ENCODE measurements around the gene LRRC23.

The LRRC23 gene

DNA sequence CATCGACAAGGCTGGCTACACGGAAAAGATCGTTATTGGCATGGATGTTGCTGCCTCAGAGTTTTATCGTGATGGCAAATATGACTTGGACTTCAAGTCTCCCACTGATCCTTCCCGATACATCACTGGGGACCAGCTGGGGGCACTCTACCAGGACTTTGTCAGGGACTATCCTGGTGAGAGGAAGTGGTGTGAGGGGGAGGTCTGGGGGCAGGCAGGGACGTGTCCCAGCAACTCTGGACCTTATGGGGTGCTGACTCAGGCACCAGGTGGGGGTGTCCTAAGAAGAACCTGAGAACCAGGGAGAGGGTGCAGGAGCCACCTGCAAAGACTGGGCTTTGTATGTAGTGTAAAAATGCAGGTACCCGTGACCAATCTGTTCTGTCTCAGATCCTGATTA is 15.0 kb downstream of the LRRC23 start:
- peaks cover 18% of the 10 kb centered on the region for H3K4me1 Mint-ChIP-seq
- H3K27ac Mint-ChIP-seq: peak overlapping the region in 1 of 3 experiments; percentile 45
- peaks cover 4% of the 10 kb centered on the region for H3K36me3 Mint-ChIP-seq (ENCODE audit: low read depth)
- no peak overlapping the region for H3K4me3 Mint-ChIP-seq
- TF ChIP-seq, protein P1, sequence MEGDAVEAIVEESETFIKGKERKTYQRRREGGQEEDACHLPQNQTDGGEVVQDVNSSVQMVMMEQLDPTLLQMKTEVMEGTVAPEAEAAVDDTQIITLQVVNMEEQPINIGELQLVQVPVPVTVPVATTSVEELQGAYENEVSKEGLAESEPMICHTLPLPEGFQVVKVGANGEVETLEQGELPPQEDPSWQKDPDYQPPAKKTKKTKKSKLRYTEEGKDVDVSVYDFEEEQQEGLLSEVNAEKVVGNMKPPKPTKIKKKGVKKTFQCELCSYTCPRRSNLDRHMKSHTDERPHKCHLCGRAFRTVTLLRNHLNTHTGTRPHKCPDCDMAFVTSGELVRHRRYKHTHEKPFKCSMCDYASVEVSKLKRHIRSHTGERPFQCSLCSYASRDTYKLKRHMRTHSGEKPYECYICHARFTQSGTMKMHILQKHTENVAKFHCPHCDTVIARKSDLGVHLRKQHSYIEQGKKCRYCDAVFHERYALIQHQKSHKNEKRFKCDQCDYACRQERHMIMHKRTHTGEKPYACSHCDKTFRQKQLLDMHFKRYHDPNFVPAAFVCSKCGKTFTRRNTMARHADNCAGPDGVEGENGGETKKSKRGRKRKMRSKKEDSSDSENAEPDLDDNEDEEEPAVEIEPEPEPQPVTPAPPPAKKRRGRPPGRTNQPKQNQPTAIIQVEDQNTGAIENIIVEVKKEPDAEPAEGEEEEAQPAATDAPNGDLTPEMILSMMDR (IDR thresholded peaks at IDR 0.05; ENCODE audit: unreplicated experiment in 3 of 3): no peak
- H3K9me3 Mint-ChIP-seq: no peaks in the 10 kb centered on the region
- H3K27me3 Mint-ChIP-seq (ENCODE audit: low read depth): peaks cover 10% of the 10 kb centered on the region

DNA sequence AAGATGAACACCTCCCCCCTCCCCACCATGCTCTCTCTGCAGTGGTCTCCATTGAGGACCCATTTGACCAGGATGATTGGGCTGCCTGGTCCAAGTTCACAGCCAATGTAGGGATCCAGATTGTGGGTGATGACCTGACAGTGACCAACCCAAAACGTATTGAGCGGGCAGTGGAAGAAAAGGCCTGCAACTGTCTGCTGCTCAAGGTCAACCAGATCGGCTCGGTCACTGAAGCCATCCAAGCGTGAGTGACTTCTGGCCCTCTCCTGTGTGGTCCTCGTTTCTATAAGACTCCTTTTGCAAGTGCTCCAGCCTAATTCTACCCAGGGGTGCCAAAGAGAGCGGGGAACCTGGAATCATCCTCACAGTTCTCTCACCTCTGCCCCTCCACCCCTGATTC is 16.9 kb downstream of the LRRC23 start:
- Mint-ChIP-seq H3K4me1 (peaks cover 32% of the 10 kb centered on the region), H3K9me3 (no peaks in the 10 kb centered on the region), H3K36me3 (ENCODE audit: low read depth) (peaks cover 4% of the 10 kb centered on the region), H3K4me3 (no peak overlapping the region), H3K27me3 (ENCODE audit: low read depth) (no peaks in the 10 kb centered on the region), H3K27ac (peak overlapping the region in 1 of 3 experiments; percentile 47)
- TF ChIP-seq, protein P1 (IDR thresholded peaks at IDR 0.05; ENCODE audit: unreplicated experiment in 3 of 3): no peak

DNA sequence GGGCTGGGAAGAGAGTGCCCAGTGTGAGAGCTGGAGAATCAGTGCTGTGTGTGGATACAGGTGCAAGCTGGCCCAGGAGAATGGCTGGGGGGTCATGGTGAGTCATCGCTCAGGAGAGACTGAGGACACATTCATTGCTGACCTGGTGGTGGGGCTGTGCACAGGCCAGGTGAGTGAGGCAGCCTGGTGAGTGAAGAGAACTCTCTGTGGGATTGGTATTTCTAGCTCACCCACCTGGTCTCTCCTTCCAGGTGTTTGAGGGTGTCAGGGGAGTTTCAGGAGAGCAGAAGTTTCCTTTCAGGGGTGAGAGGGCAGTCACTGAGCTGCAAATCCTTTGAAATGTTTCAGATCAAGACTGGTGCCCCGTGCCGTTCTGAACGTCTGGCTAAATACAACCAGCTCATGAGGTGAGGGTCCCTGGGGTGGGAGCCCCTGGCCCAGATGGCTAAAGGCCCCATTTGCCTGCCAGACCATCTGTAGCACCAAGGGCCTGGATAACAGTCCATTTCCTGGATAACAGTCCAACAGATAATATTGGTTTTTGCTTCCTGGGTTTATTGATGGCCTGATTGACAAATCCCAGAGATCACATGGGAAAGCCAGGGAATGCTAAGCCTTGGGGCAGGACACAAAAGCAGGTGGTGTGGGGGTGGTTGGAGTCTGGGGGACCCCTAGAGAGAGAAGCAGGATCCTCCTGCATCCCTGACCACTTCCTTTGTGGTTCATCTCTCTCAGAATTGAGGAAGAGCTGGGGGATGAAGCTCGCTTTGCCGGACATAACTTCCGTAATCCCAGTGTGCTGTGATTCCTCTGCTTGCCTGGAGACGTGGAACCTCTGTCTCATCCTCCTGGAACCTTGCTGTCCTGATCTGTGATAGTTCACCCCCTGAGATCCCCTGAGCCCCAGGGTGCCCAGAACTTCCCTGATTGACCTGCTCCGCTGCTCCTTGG is 17.6 kb downstream of the LRRC23 start:
- TF ChIP-seq, protein P1 (IDR thresholded peaks at IDR 0.05; ENCODE audit: unreplicated experiment in 3 of 3): no peak
- H3K27ac Mint-ChIP-seq: peak overlapping the region in 2 of 3 experiments; percentile 16 to 100
- H3K9me3 Mint-ChIP-seq: no peaks in the 10 kb centered on the region

DNA sequence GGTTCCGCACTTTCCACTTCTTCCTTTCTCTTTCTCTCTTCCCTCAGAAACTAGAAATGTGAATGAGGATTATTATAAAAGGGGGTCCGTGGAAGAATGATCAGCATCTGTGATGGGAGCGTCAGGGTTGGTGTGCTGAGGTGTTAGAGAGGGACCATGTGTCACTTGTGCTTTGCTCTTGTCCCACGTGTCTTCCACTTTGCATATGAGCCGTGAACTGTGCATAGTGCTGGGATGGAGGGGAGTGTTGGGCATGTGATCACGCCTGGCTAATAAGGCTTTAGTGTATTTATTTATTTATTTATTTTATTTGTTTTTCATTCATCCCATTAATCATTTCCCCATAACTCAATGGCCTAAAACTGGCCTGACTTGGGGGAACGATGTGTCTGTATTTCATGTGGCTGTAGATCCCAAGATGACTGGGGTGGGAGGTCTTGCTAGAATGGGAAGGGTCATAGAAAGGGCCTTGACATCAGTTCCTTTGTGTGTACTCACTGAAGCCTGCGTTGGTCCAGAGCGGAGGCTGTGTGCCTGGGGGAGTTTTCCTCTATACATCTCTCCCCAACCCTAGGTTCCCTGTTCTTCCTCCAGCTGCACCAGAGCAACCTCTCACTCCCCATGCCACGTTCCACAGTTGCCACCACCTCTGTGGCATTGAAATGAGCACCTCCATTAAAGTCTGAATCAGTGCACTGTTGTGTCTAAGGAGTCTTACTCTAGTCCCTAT is 18.5 kb downstream of the LRRC23 start:
- Mint-ChIP-seq H3K27me3 (ENCODE audit: low read depth) (no peaks in the 10 kb centered on the region), H3K36me3 (ENCODE audit: low read depth) (no peaks in the 10 kb centered on the region), H3K4me3 (peak overlapping the region in 1 of 3 experiments; percentile 47), H3K9me3 (no peaks in the 10 kb centered on the region), H3K27ac (peak overlapping the region; percentile 98 to 100 (median 100)), H3K4me1 (peaks cover 40% of the 10 kb centered on the region)
- TF ChIP-seq, protein P1 (IDR thresholded peaks at IDR 0.05; ENCODE audit: unreplicated experiment in 3 of 3): no peak

More for the DNA sequence above, 17.6 kb downstream of the LRRC23 start:
- Mint-ChIP-seq H3K36me3 (ENCODE audit: low read depth) (peaks cover 4% of the 10 kb centered on the region), H3K4me3 (no peak overlapping the region), H3K4me1 (peaks cover 40% of the 10 kb centered on the region), H3K27me3 (ENCODE audit: low read depth) (no peaks in the 10 kb centered on the region)

DNA sequence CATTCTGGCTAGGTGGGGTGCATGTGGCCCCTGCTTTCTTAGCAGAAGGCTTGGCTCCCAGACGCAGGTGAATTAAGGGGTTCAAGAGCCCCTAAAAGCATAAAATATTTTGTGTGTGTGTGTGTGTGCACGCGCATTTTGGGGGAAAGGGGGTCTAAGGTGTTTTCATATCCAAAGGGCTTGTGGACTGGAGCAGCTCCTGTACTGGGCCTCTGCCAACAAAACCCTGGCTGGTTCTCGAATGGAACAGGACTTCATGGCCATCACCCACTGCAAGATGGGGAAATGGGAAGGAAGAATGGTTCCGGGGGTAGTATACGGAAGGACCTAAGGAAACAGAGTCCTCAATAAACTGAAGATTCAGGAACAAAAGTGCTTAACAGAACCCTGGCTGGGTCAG is 19.2 kb downstream of the LRRC23 start:
- Mint-ChIP-seq H3K27ac (peak overlapping the region; percentile 98 to 100 (median 100)), H3K27me3 (ENCODE audit: low read depth) (no peaks in the 10 kb centered on the region), H3K4me3 (peak overlapping the region in 1 of 3 experiments; percentile 97), H3K4me1 (peaks cover 44% of the 10 kb centered on the region), H3K36me3 (ENCODE audit: low read depth) (no peaks in the 10 kb centered on the region), H3K9me3 (no peaks in the 10 kb centered on the region)
- TF ChIP-seq, protein P1 (IDR thresholded peaks at IDR 0.05; ENCODE audit: unreplicated experiment in 3 of 3): no peak

Data from nephron (organoid).